Measurements from ENCODE around the gene STK17A. TPM values are rescaled to one million over a fixed set of nuclear protein-coding genes. Genes with fewer than 3 reads are reported as not detected.

STK17A gene
- polyA plus RNA-seq, 1 of the 3 experiments (the other 2 are of a cell fraction), result 47.8 TPM

- peaks cover 63% of the 10 kb centered on the region for H4K20me1 ChIP-seq (ENCODE audit: insufficient read depth)
- no peak for TF ChIP-seq REST (IDR thresholded peaks at IDR 0.05; ENCODE audit: low read depth, low read length)
- TF ChIP-seq FOSL2 (IDR thresholded peaks at IDR 0.05; ENCODE audit: borderline replicate concordance, low read depth), result peak; percentile 6; the same call in 1 of the 2 replicates
- no peak for TF ChIP-seq POLR2AphosphoS5 (IDR thresholded peaks at IDR 0.05; ENCODE audit: low read depth, low read length)
- no peak for TF ChIP-seq RCOR1 (IDR thresholded peaks at IDR 0.05; ENCODE audit: low read length)
- ChIA-PET CTCF (interaction anchor here (1.2 to 2.7 kb wide), 3 partner anchors 37 to 102 kb away, joined by 4 to 18 read pairs (median 9); partner anchors contain the start of gene STK17A), POLR2A (no interaction called here)
- 86% methylated on average over 4 of the region's 4 CpGs for WGBS (ENCODE audit: low lambda C conversion rate)
- no peak for DNase-seq
- H3K9me3 ChIP-seq, result no peaks in the 10 kb centered on the region
- no peaks in the 10 kb centered on the region for H3K9me2 ChIP-seq
- H3K4me2 ChIP-seq, result no peak overlapping the region
- H3K27ac ChIP-seq (ENCODE audit: low read depth in 2 of 2, low read length in 1 of 2), result peak overlapping the region in 1 of 2 experiments; percentile 47; a peak in 2 of 4 replicates
- peaks cover 44% of the 10 kb centered on the region for H3F3A ChIP-seq (replicated peaks; ENCODE audit: insufficient read depth)
- no peak overlapping the region for H3K9ac ChIP-seq
- peaks cover 0 to 42% of the 10 kb centered on the region in 2 experiments; a peak in 2 of 4 replicates for H3K4me1 ChIP-seq (ENCODE audit: control insufficient read depth in 1 of 2, insufficient read depth in 2 of 2, low read depth in 1 of 2, low read length in 1 of 2)
- no peak overlapping the region for H3K4me3 ChIP-seq (ENCODE audit: low read depth in 2 of 2, low read length in 1 of 2)
- no peaks in the 10 kb centered on the region for H3K27me3 ChIP-seq (ENCODE audit: insufficient read depth)
- peaks cover 76 to 93% of the 10 kb centered on the region in 2 experiments for H3K36me3 ChIP-seq (replicated peaks in 1 of 2; ENCODE audit: control insufficient read depth in 1 of 2, insufficient read depth in 2 of 2, low read length in 1 of 2)
- peaks cover 100% of the 10 kb centered on the region for H3K79me2 ChIP-seq (ENCODE audit: insufficient read depth)
- H2AFZ ChIP-seq (ENCODE audit: low read depth), result no peak overlapping the region
Observed at GRCh38 chr7:43619213-43620012, 36.5 kb downstream of the STK17A start.

GRCh38 chr7:43621729-43622448 is 39.0 kb downstream of the STK17A start:
- Histone ChIP-seq H3K27me3 (ENCODE audit: insufficient read depth) (no peaks in the 10 kb centered on the region), H4K20me1 (ENCODE audit: insufficient read depth) (peaks cover 46% of the 10 kb centered on the region), H3K4me2 (no peak overlapping the region), H2AFZ (ENCODE audit: low read depth) (no peak overlapping the region), H3K27ac (ENCODE audit: low read depth in 2 of 2, low read length in 1 of 2) (peak overlapping the region; percentile 47), H3K9me3 (no peaks in the 10 kb centered on the region), H3K4me1 (ENCODE audit: control insufficient read depth in 1 of 2, insufficient read depth in 2 of 2, low read depth in 1 of 2, low read length in 1 of 2) (peaks cover 8 to 55% of the 10 kb centered on the region in 2 experiments; a peak in 3 of 4 replicates), H3K9ac (no peak overlapping the region), H3K4me3 (ENCODE audit: low read depth in 2 of 2, low read length in 1 of 2) (no peak overlapping the region), H3K36me3 (replicated peaks in 1 of 2; ENCODE audit: control insufficient read depth in 1 of 2, insufficient read depth in 2 of 2, low read length in 1 of 2) (peaks cover 87 to 96% of the 10 kb centered on the region in 2 experiments), H3F3A (replicated peaks; ENCODE audit: insufficient read depth) (peaks cover 64% of the 10 kb centered on the region), H3K79me2 (ENCODE audit: insufficient read depth) (peaks cover 100% of the 10 kb centered on the region), H3K9me2 (no peaks in the 10 kb centered on the region)
- DNase-seq, result no peak
- TF ChIP-seq EP300 (IDR thresholded peaks at IDR 0.05; ENCODE audit: borderline replicate concordance in 1 of 2, low read depth in 1 of 2, low read length in 1 of 2), result no peak
- TF ChIP-seq, protein P1, sequence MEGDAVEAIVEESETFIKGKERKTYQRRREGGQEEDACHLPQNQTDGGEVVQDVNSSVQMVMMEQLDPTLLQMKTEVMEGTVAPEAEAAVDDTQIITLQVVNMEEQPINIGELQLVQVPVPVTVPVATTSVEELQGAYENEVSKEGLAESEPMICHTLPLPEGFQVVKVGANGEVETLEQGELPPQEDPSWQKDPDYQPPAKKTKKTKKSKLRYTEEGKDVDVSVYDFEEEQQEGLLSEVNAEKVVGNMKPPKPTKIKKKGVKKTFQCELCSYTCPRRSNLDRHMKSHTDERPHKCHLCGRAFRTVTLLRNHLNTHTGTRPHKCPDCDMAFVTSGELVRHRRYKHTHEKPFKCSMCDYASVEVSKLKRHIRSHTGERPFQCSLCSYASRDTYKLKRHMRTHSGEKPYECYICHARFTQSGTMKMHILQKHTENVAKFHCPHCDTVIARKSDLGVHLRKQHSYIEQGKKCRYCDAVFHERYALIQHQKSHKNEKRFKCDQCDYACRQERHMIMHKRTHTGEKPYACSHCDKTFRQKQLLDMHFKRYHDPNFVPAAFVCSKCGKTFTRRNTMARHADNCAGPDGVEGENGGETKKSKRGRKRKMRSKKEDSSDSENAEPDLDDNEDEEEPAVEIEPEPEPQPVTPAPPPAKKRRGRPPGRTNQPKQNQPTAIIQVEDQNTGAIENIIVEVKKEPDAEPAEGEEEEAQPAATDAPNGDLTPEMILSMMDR (IDR thresholded peaks at IDR 0.05), result no peak
- 92% methylated on average over 5 of the region's 5 CpGs for WGBS (ENCODE audit: low lambda C conversion rate)
- CTCF ChIA-PET, result interaction anchor here (0.6 to 2.7 kb wide), 6 partner anchors 17 to 217 kb away, joined by 3 to 18 read pairs (median 5); partner anchors contain the start of gene STK17A
- POLR2A ChIA-PET, result interaction anchor here (1.0 kb wide), 1 partner anchor 9 kb away, joined by 3 read pairs; no protein-coding TSS in a partner anchor
